Measurements from ENCODE around the gene MEIOSIN. TPM values are rescaled to one million over a fixed set of nuclear protein-coding genes. Genes with fewer than 3 reads are reported as not detected.
A peak's percentile ranks its signal among the peaks of the same experiment; 100 is the strongest.

The MEIOSIN gene
- total and polyA plus RNA-seq, 11 donors: not detected

GRCh38 chr19:45779231-45780145, 46.2 kb downstream of the MEIOSIN start:
- Histone ChIP-seq H3K27me3 (peaks cover 0 to 62% (median 0%) of the 10 kb centered on the region in 9 donors), H3K27ac (peak overlapping the region in 8 of 12 donors; percentile 13 to 98 (median 96)), H3K4me1 (peaks cover 0 to 55% (median 38%) of the 10 kb centered on the region in 12 donors), H3K4me3 (peak overlapping the region in 8 of 12 donors; percentile 59 to 92 (median 75)), H3K36me3 (peaks cover 0 to 43% (median 35%) of the 10 kb centered on the region in 9 donors), H3K9me3 (no peaks in the 10 kb centered on the region)
- ATAC-seq (peak in 3 of 4 donors; percentile 41 to 55 (median 46)), DNase-seq (peak; percentile 73 to 83 (median 80))
- TF ChIP-seq POLR2A (IDR thresholded peaks at IDR 0.05): no peak
- TF ChIP-seq, protein P1, sequence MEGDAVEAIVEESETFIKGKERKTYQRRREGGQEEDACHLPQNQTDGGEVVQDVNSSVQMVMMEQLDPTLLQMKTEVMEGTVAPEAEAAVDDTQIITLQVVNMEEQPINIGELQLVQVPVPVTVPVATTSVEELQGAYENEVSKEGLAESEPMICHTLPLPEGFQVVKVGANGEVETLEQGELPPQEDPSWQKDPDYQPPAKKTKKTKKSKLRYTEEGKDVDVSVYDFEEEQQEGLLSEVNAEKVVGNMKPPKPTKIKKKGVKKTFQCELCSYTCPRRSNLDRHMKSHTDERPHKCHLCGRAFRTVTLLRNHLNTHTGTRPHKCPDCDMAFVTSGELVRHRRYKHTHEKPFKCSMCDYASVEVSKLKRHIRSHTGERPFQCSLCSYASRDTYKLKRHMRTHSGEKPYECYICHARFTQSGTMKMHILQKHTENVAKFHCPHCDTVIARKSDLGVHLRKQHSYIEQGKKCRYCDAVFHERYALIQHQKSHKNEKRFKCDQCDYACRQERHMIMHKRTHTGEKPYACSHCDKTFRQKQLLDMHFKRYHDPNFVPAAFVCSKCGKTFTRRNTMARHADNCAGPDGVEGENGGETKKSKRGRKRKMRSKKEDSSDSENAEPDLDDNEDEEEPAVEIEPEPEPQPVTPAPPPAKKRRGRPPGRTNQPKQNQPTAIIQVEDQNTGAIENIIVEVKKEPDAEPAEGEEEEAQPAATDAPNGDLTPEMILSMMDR (IDR thresholded peaks at IDR 0.05): peak in 11 of 12 donors; percentile 29 to 61 (median 48)
- intact Hi-C loops (cut with DNase I): loop anchor here in 1 of 10 donors (2.0 kb wide), 1 partner anchor 19 kb away; no protein-coding TSS in a partner anchor
- 16 to 34% (median 26%) methylated on average over 43 to 48 of the region's 48 CpGs for WGBS, 4 donors

GRCh38 chr19:45780146-45780447, 46.9 kb downstream of the MEIOSIN start:
- intact Hi-C loops (cut with DNase I): loop anchor here in 1 of 10 donors (2.0 kb wide), 1 partner anchor 19 kb away; no protein-coding TSS in a partner anchor
- Histone ChIP-seq H3K36me3 (peaks cover 0 to 38% (median 28%) of the 10 kb centered on the region in 9 donors), H3K27me3 (peaks cover 0 to 62% (median 0%) of the 10 kb centered on the region in 9 donors), H3K27ac (peak overlapping the region in 8 of 12 donors; percentile 13 to 98 (median 96)), H3K4me1 (peaks cover 0 to 61% (median 44%) of the 10 kb centered on the region in 12 donors), H3K9me3 (no peaks in the 10 kb centered on the region), H3K4me3 (peak overlapping the region in 9 of 12 donors; percentile 37 to 92 (median 71))
- 39 to 55% (median 44%) methylated on average over 4 of the region's 4 CpGs for WGBS, 4 donors
- TF ChIP-seq, protein P1 (IDR thresholded peaks at IDR 0.05): no peak
- no peak for TF ChIP-seq POLR2A (IDR thresholded peaks at IDR 0.05)
- DNase-seq (no peak), ATAC-seq (no peak)

DNA sequence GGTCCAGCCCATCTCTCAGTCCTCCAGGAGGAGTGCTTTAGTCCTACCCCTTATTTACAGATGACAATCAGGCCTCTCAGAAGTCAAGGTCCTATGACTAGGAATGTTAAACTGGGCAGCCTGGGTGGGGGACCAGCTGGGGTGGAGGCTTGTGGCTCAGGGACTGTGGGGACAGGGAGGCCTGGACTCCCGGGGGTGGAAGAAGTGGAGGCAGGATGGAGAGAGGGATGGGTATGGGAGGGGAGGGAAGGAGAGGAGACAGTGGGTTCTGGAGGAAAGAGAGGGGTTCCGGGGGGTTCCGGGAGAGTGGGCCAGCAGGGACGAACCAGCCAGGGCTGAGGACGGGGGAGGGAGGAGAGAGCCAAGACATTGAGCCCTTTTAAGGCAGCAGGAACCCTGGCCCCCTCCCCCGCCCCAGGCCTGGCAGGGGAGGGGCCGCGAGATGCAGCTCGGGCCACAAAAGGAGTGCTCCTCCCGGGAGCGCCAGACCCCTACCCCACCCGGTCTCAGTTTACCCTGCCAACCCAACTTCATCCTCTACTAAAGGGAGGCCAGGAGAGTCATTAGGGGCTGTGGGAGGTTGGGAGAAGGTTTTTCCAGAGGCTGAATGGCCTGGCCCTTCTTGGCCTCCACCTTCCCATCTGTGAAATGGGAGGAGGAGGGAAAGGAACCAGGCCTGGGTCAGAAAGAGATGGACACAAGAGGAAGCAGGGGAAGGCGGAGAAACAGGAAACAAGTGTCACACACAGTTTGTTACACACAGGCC, 47.4 kb downstream of the MEIOSIN start:
- ATAC-seq: no peak
- H3K27me3 ChIP-seq: peaks cover 0 to 66% (median 0%) of the 10 kb centered on the region in 9 donors
- H3K36me3 ChIP-seq: peaks cover 0 to 39% (median 29%) of the 10 kb centered on the region in 9 donors
- TF ChIP-seq POLR2A (IDR thresholded peaks at IDR 0.05): no peak
- TF ChIP-seq, protein P1 (IDR thresholded peaks at IDR 0.05): no peak
- no peaks in the 10 kb centered on the region for H3K9me3 ChIP-seq
- DNase-seq: no peak
- peak overlapping the region in 10 of 12 donors; percentile 32 to 98 (median 96) for H3K27ac ChIP-seq
- peaks cover 0 to 66% (median 48%) of the 10 kb centered on the region in 12 donors for H3K4me1 ChIP-seq
- 17 to 25% (median 25%) methylated on average over 13 of the region's 13 CpGs for WGBS, 4 donors
- H3K4me3 ChIP-seq: peak overlapping the region; percentile 37 to 92 (median 63)
- intact Hi-C loops (cut with DNase I): loop anchor here in 1 of 10 donors (2.0 kb wide), 1 partner anchor 18 kb away; no protein-coding TSS in a partner anchor

All from heart left ventricle (tissue), 16 donors.